IPS-NIHi7 (cell line): ENCODE data around the gene TANC1.

ENCODE experiments used
- DNase-seq: peaks from one replicate; pipeline ENCODE4 v3.0.0; 2012; ENCODE audit warnings: mixed read lengths; ENCODE audit errors: extremely low spot score

TANC1 gene

DNA sequence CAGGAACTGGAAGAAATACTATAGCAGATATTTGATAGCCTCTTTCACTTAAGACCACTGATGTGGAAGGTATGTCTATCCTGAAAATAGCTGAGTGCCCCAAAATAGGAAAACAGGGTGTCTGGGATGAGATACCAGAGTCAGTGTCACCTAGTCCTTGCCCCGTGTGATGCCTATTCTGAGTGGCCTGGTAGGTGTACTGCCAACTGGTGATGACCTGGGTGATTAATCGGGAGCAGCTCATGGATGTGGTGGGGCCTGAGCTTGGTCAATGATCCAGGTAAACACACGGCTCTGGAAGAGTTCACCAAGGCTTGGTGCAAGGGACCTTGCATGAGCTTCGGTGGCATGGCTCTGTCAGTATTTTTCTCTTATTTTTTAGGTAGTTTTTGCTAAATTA is 95.2 kb downstream of the TANC1 start:
- no peak for DNase-seq

DNA sequence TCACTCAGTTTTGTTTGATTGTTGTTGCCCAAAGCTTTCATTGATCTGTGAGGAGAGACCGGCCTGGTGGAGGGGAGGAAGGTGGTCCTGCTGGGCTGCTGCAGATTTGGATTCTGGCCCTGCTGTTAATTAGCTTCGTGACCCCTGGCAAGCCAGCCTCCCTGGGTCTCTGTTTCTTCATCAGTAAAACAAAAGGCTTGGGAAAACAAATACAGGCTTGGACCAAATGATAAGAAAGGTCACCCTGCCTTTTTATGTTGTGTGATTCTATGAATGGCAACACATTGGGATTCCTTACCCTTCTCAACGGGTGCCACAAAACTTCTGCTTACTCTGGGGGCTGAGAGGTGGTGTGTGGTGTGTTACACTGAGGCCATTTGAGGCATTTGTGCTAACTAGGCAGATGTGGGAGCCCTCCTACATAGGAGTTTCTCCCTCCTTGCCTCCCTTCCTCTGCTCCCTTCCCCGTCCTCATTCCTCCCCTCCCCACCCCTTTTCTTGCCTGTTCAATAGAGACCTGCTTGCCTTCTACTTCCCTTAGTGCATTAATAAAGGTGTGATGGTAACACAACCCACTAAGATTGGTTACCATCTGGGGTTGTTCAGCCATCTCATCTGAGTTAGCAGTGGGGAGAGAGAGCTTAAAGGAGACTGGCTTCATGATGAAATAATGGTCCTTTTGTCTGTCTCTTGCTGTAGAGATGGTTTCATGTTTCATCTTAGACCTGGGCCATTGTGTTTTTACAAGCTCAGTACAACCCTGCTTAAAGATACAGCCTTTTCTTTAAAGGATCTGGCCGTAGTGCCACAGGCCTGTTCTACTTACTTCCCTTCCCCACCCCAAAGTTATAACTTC is 96.2 kb downstream of the TANC1 start:
- DNase-seq = peak; percentile 41

DNA sequence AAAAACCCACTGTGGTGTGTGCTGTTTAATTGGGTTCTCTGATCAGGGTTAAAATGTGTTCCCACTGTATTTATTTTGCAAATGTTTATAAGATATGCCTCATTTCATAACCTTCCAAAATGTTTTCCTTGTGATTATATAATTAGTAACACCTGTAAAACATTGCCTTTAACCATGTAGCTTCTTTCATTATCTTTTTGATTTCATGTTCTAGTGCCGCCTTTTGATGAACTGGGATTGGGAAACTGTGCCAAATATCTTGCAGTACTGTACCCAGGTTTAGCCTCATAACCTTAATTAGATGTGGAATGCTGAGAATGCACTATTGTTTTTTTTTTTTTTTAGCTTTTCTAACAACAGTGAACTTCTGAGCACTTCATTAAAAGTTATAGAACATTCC is 96.9 kb downstream of the TANC1 start:
- no peak for DNase-seq

DNA sequence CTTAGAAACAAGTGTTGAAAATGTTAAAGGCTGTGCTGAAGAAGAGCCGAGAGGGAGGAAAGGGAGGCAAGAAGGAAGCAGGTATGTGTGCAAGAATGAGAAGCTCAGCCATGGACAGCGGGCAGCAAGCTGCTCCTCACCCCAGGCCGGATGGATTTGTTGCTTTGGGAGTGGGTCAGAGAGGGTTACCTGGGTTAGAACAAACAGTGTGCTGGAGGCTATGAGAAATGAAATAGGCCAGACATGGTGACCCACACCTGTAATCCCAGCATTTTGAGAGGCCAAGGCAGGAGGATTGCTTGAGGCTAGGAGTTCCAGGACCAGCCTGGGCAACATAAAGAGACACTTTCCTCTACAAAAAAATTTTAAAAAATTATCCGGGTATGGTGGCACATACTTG is 97.5 kb downstream of the TANC1 start:
- DNase-seq = no peak

DNA sequence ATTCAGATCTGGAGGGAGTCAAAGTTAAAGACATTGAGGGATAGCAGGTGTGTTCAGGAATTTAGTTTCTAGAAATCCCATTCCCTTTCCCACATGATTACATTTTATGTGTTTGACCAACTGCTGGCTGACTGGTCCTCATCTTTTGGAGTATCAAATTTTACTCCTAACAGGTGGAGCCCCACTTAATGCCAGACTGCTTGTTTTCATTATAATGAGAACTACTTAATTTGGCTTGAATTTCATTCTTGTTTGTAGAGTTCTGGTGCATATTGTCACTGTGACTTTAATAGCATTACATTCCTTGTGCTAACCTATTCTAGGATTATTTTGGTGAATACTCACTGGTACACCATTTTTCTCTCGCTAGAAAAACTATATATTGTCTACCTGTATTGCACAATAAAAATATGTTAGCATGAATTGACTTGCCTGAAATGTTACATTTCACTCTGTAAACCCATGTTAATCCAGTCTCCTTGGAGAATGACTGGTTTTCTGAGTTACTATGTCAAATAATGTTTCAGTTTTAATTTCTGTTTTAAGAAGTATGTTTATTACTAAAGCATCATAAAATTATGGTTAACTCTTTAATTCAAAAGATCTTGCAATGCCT is 98.2 kb downstream of the TANC1 start:
- DNase-seq = no peak

DNA sequence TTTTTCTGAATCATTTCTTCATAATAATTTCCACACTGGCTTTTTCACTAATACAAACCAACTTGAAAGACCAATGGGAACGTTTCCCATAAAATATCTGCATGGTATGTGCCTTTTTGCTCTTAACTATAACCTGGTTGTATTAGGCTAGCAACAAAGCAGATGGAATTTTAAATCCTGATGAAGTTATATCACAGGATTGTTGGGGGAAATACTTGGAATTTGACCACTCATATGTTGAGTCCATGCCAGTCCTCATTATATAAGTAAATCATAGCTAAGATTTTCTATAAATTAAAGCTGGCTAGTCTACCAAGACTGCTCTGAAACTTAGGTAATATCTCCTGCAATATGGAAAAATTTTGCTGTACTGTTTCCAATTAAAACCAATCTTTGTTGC is 99.5 kb downstream of the TANC1 start:
- DNase-seq = no peak

DNA sequence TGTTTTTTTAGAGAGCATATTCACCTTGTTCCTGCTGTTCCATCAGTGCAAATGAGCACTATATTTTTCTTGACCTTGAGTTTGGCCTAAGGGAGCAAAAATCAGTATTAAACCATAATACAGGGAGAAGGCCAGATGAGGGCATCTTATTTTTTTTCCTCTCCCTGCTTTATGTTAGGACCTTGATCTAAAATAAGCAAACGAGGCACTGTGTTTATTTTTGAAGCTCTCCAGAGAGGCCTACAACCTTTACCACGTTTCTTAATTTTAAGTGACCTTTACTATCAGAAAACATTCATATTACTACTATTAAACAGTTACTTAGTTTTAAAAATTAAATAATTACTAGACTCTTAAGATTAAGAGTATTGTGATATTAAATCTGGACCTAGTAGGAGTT is 100.8 kb downstream of the TANC1 start:
- DNase-seq = no peak

DNA sequence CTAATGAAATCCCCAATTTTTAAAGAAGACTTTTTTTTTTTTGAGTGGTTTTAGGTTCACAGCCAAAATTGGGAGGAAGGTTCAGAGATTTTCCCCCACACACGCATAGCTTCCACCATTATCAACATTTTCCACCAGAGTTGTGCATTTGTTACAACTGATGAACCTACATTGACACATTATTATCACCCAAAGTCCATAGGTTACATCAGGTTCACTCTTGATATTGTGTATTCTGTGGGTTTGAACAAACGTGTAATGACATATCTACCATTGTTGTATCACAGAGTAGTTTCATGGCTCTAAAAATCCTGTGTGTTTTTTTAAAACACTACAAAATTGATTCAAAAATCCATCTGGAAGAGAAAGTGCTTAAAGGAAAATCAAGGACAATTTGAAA is 101.8 kb downstream of the TANC1 start:
- no peak for DNase-seq

DNA sequence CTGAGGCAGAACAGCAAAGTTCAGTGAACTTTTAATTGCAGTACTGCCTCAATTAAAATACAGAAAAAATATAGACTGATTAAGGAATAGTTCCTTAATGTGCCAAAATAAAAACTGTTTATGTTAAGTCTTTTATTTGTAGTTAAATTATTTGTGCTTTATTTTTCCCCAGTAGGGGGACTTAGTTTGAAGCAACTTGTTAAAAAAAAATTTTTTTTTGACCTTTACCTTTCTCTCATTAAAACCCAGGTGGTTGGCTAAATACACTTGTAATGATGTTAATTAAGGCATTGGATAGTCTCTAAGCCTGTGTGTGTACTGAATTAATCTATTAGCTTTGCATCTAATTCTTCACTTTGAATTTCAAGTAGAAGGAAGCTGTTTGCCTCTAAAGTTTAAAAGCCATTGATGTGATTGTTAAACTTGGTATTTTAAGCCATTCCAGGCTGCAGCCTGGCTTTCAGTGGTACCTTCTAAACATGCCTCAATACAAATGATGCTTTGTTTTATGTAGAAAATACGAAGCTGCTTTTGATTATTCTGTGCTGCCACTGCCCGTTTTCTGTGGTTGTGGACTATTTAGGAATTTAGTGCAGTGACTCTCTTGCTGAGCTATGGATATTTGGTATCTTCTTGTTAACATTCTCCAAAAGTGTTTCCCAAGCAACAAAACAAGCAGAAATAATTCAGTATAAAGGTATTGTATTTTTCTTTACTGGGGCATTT is 102.9 kb downstream of the TANC1 start:
- no peak for DNase-seq

DNA sequence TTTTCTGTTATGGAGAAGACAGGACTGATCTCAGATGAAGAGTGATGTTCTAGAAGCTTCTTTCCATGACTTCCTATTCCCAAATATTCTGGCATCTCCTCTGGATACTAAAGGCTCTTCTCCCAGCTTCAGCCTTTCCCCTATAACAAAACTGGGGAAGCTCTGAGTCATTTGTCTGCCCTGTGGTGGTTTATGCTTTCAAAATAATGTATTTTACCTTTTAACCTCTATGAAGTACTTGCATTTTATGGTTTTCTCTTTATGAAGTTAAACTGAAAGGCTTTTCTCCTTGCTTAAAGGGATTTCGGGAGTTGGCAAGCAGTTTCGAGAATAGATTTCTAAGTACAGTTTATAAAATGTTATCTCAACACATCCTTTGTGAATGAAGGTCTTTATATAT is 104.4 kb downstream of the TANC1 start:
- DNase-seq = no peak

DNA sequence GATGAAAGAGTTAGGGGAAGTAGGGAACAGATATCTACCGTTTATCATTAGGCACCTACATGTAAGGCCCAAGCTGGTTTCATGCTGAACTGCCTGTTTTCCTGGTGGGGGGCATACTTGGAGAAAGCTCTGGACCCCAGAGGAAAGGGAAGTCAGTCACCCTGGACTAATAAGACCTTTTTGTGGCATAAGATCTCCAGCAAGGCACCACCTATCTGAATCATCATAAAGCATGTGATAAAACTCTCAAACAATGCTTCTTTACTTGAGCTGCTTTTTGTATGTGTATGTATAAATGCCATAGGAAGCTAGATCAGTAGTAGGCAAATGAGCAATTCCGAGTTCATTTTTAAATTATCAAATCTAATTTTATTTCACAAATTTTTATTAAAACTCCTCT is 104.8 kb downstream of the TANC1 start:
- no peak for DNase-seq

DNA sequence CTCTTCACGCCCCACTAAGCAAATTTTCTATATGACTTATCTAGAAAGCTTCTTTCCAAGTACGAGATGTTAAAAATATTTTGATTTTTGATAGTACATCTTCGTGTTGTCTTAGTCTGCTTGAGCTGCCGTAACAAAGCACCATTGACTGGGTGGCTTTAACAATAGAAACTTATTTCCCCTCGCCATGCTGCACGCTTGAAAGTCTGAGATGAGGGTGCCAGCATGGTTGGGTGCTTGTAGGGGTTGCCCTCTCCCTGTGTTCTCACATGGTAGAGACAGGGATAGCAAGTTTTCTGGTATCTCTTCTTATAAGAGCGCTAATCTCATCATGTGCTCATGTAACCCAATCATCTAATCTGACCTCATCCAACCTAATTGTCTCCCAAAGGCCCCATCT is 106.2 kb downstream of the TANC1 start:
- DNase-seq = no peak

DNA sequence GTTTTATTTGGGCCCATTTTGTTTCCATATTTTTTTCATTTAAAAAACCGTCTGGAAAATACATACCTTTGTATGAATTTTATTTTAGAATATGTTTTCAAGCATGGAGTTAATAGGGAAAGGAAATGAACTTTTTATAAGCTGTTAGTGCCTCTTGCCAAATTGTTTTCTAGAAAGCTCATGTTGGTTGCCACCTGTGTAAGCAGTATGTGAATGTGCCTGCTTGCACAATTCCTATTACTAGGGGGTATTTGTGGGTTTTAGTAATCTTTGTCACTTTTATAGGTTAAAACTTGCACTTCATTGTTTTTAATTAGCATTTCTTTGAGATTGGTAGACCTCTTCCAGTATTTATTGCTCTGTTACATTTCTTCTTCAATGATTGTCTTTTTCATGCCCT is 107.3 kb downstream of the TANC1 start:
- DNase-seq = no peak

DNA sequence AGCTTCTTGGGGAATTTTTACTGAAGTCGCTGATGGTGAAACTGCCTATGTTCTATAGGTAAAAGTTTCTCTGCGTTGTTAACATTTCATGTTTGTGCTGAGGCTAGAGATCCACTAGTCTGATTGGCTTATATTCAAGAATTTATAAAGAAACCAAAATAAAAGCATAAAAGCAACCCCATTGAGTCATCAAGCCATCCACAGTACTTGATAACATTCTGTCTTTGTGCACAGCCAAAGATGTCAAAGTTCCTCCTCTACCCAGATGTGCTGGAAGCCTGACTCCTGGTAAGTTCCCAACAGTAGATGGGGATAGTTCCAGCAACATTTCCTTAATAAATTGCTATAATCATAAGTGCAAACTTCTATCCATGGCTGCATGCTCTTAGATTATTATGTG is 107.8 kb downstream of the TANC1 start:
- DNase-seq = no peak

DNA sequence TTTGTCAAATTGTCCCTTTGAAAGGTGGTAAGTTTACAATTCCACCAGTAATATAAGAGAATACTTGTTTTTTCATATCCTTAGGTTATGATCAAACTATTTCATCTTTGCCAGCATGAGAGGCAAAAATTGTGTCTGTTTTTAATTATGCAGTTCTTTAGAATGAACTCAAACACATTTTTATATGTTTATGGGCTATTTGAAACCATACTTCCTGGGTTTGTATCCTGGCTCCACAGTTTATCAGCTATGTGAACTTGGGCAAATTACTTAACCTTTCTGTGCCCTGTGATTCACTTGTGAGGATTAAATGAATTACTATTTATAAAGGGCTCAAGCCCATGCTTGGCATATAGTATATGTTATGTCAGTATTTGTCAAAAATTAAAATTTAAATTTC is 109.4 kb downstream of the TANC1 start:
- DNase-seq = no peak

DNA sequence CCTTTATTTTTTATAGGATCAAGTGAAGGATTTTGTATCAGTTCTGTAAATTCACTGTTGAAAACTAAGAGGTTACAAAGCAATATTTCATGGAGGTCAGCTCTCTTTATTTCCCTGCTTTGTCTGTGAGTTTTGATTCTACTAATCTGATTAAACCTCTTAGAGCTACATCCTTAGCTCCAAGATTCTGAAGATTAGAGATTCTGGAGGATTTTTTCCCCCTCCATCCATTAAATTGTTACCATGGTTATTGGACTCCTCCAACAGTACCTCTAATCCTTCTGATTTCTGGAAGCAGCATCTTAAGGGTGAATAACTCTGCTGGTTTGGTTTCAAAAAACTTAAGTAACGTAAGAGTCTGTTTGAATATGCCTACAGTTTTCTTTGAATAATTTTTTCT is 110.0 kb downstream of the TANC1 start:
- DNase-seq = no peak

DNA sequence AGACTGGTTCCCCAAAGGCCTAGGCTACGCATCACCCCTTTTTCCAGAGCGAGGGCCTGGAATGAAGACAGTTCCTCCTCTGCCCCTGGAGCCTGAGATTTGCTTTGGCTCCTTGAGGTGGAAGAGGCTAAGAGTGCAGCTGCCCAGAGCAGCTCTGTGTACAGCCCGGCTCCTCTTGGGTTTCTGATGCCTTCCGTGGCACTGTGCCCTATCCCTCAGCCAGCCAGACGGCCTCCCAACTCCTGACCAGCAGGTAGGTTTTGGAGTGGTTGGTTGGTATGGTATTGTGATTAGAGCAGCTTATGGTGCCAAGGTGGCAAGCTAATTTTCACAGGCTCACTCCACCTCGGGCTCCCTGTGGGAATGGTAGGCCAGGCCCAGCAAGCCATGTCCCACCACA is 112.2 kb downstream of the TANC1 start:
- no peak for DNase-seq

DNA sequence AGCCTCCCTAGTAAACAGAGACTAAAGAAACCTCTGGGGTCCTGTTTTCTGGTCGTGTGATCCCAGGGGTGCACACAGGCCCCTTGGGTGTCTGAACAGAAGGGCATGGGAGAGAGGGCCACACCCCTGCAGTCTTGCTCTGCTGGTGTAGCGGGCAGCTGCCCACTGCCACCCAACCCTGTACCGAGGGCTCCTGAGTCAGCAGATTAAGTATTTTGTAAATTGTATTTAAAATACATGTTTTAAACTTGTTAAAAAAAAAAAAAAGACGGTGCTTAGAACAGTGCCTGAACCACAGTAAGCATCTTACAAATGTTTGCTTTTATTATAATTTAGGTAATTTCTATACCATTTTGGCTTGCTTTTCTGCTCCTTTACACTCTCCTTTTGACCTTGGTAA is 113.7 kb downstream of the TANC1 start:
- DNase-seq = no peak

DNA sequence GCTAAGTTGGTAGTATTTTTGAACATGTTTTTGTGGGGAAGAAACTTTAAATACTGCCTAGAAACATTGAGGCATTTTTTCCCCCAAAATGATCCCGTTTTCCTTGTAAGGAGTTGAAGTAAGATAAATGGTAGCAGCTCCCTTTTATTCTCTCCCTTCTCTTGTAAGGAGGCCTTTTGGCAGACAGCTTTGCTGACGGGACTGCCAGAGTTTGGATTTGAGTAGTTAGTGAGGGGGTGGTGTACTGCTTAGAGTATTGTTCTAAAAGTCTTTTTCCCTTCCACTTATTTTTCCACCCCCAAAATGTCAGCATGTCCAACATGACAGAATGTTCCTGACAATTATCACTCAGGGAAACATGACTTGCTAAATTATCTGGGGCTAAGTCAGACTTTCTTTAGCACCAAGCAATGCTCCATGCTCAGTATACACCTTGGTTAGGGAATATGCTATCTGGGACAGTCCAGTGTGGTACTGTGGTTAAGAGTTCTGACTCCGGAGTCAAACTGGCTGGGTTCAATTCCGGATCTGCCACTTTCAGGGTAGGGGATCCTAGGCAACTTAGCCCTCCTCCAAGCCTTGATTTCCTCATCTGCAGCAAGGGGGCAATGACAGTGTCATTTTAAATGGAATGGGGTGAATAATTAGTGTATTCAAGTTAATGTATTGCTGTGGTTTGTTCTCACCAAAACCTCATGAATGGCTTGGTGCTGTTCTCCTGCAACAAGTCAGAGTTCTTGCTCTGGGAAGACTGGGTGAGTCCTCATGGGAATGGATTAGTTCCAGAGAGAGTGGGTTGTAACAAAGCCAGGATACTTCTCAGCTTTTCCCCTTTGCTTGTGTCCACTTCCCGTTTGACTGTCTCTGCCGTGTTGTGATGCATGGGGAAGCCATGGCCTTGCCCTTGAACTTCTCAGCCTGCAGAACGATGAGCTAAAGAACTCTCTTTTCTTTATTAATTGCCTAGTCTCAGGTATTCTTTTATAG is 116.2 kb downstream of the TANC1 start:
- DNase-seq = no peak

DNA sequence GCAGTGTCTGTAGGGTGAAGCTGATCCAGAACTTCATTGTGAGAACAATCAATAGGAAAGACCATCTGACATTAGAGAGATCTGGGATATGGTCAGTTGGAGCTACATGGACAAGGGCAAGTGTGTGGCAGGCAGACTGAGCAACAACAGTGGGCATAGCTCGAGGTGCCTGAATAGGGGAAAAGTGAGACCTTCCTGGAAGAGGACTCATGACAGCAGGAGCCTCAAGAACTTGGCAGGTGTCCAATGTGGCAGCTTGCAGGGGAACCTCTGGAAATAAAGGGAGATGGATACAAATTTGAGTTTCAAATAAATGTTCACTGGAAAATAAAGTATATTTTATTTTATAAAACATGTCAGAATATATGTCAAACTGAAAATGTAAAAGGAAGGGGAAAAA is 117.9 kb downstream of the TANC1 start:
- no peak for DNase-seq

DNA sequence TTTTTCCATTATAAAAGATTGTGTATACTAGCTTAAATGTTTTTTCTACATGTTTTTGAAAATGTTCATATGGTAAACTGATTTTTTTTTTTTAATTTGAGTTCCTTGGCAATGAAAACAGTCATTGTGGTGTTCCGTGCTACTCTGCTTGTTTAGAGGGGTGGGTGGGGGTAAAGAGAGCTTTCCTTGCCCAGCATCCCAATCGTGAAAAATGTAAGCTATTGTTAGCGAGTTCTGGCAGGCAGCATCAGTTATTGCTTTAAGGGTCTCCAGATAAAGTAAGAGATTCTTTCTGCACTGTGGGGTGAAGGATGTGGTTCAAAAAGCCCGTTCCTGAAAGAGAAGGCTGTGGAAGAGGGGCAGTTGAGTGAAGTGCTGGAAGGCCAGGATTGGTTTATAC is 118.4 kb downstream of the TANC1 start:
- DNase-seq = no peak

DNA sequence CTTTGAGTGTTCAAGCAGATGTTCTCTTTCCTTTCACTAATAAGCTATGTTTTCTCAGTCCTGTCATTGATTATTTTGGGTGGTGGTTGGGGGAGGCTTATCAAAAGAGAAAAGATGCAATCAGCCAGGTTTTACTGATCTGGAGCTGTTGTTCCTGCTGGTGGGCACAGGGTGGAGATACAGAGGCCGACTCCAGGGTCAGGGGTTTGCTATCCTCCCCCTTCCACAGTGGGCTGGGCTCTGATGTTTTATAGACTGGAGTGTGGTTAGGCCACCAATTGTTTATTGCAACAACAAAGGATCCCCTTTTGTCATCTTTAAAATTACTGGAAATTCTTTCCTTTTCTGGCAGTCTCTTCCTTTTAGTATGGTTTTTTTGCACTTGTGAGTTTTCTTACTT is 120.5 kb downstream of the TANC1 start:
- peak; percentile 67 for DNase-seq
